Activated effector memory CD4-positive, alpha-beta T cell treated with Interleukin-2 at 50 U/mL for 16 hours (primary cell): ENCODE data around the gene PITPNC1.
A peak's percentile ranks its signal among the peaks of the same experiment; 100 is the strongest.
"Not testable (repeated sequence)": the region's sequence is repeated elsewhere in the genome, so short reads cannot be mapped to it uniquely, and the experiment has no call there.

Experiments
- DNase-seq: peaks from one replicate; pipeline ENCODE4 v3.0.0-alpha.2; 2020

PITPNC1 gene

GRCh38 chr17:67467500-67468455 is 90.7 kb downstream of the PITPNC1 start:
- no peak for DNase-seq

- DNase-seq, result peak; percentile 33
Observed at GRCh38 chr17:67469208-67469980, 92.3 kb downstream of the PITPNC1 start.

- DNase-seq, result no peak
Observed at GRCh38 chr17:67470163-67470562, 93.1 kb downstream of the PITPNC1 start.

GRCh38 chr17:67471118-67471517 is 94.0 kb downstream of the PITPNC1 start:
- DNase-seq, result no peak

GRCh38 chr17:67472606-67473005 is 95.5 kb downstream of the PITPNC1 start:
- DNase-seq, result not testable (repeated sequence)

- no peak for DNase-seq
Observed at GRCh38 chr17:67474081-67474661, 97.1 kb downstream of the PITPNC1 start.

- peak; percentile 81 for DNase-seq
Observed at GRCh38 chr17:67475161-67475937, 98.3 kb downstream of the PITPNC1 start.

GRCh38 chr17:67476787-67477335 is 99.8 kb downstream of the PITPNC1 start:
- DNase-seq, result no peak

GRCh38 chr17:67477687-67478086 is 100.6 kb downstream of the PITPNC1 start:
- DNase-seq, result peak; percentile 39

GRCh38 chr17:67478401-67479041 is 101.4 kb downstream of the PITPNC1 start:
- DNase-seq, result no peak

GRCh38 chr17:67479148-67479547 is 102.1 kb downstream of the PITPNC1 start:
- no peak for DNase-seq

- DNase-seq, result not testable (repeated sequence)
Observed at GRCh38 chr17:67480959-67481358, 103.9 kb downstream of the PITPNC1 start.

- DNase-seq, result no peak
Observed at GRCh38 chr17:67481808-67482207, 104.7 kb downstream of the PITPNC1 start.

- no peak for DNase-seq
Observed at GRCh38 chr17:67482764-67483163, 105.7 kb downstream of the PITPNC1 start.

- DNase-seq, result no peak
Observed at GRCh38 chr17:67484261-67484660, 107.2 kb downstream of the PITPNC1 start.

- DNase-seq, result no peak
Observed at GRCh38 chr17:67485666-67486065, 108.6 kb downstream of the PITPNC1 start.

GRCh38 chr17:67487506-67487905 is 110.4 kb downstream of the PITPNC1 start:
- DNase-seq, result no peak

GRCh38 chr17:67488161-67488560 is 111.1 kb downstream of the PITPNC1 start:
- DNase-seq, result no peak

- no peak for DNase-seq
Observed at GRCh38 chr17:67488768-67489167, 111.7 kb downstream of the PITPNC1 start.

GRCh38 chr17:67489273-67489672 is 112.2 kb downstream of the PITPNC1 start:
- no peak for DNase-seq

- no peak for DNase-seq
Observed at GRCh38 chr17:67490471-67490870, 113.4 kb downstream of the PITPNC1 start.
